ENCODE measurements around the gene PPP1R18. TPM values are rescaled to one million over a fixed set of nuclear protein-coding genes. Genes with fewer than 3 reads are reported as not detected.

Gene PPP1R18
- polyA plus RNA-seq, 3 donors: 58.5 to 226 (median 78.9) TPM

DNA sequence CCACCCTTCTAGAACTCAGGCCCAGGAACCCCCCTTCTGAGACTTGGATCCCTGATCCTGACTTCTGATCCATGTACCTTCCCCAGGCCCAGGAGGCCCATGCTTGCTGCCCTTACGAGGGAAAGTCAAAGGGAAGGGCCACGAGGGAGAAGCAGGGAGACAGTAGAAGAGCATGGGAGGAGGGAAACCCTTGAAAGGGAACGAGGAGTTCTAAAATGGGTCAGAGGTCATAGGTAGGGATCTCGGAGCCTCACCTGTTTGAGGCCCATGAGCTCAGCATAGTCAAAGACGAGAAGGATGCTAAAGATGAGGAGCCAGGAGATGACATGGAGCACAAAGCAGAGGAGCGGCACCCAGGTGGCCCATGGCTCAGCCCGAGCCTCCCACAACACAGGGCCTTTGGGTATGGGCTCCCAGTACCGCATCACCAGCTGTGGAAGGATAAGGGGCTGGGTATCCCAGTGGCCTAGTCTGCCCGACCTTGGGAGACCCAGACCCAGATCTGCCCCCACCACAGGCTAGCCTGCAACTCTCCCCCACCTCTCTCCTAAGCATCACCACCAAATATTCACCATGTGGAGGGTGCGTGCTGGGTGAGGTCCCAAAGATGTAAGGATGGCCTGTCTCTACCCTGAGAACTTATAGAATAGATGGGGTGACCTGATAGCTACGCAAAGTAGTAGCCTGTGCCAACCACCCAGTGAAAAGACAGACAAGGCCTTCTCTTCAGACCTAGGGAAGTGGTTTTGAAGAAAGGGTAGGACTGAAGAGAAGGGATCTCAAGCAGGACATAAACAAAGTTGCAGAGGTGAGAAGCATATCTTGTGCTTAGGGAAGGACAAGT is 2.8 kb upstream of the PPP1R18 start:
- Histone ChIP-seq H3K4me1 (ENCODE audit: control insufficient read depth in 1 of 2, insufficient read depth in 2 of 2, low read length in 2 of 2) (peaks cover 42 to 51% of the 10 kb centered on the region in 2 donors), H3K36me3 (replicated peaks in 1 of 2; ENCODE audit: control insufficient read depth in 1 of 2, insufficient read depth in 2 of 2, low read length in 2 of 2) (no peaks in the 10 kb centered on the region), H3K27ac (ENCODE audit: low read depth in 1 of 2, low read length in 2 of 2) (peak overlapping the region; percentile 99), H3K9ac (ENCODE audit: insufficient read depth, low read length, poor library complexity, severe bottlenecking) (no peak overlapping the region), H3K9me3 (replicated peaks in 1 of 2; ENCODE audit: control insufficient read depth in 1 of 2, insufficient read depth in 1 of 2, low read length in 2 of 2) (no peaks in the 10 kb centered on the region), H3K27me3 (ENCODE audit: control insufficient read depth in 2 of 2, insufficient read depth in 2 of 2, low read length in 2 of 2) (no peaks in the 10 kb centered on the region), H3K4me3 (replicated peaks in 1 of 3; ENCODE audit: low read depth in 2 of 3, low read length in 3 of 3) (peak overlapping the region in 1 of 3 experiments; percentile 100), H3K79me2 (ENCODE audit: insufficient read depth, low read length) (peaks cover 61% of the 10 kb centered on the region), H4K20me1 (ENCODE audit: insufficient read depth, low read length) (peaks cover 22% of the 10 kb centered on the region), H3K4me2 (replicated peaks; ENCODE audit: extremely low read depth, low read length, poor library complexity, severe bottlenecking) (peak overlapping the region; percentile 100), H2AFZ (ENCODE audit: insufficient read depth, low read depth, low read length, poor library complexity, severe bottlenecking) (no peak overlapping the region)
- TF ChIP-seq, protein P1, sequence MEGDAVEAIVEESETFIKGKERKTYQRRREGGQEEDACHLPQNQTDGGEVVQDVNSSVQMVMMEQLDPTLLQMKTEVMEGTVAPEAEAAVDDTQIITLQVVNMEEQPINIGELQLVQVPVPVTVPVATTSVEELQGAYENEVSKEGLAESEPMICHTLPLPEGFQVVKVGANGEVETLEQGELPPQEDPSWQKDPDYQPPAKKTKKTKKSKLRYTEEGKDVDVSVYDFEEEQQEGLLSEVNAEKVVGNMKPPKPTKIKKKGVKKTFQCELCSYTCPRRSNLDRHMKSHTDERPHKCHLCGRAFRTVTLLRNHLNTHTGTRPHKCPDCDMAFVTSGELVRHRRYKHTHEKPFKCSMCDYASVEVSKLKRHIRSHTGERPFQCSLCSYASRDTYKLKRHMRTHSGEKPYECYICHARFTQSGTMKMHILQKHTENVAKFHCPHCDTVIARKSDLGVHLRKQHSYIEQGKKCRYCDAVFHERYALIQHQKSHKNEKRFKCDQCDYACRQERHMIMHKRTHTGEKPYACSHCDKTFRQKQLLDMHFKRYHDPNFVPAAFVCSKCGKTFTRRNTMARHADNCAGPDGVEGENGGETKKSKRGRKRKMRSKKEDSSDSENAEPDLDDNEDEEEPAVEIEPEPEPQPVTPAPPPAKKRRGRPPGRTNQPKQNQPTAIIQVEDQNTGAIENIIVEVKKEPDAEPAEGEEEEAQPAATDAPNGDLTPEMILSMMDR (IDR thresholded peaks at IDR 0.05): no peak
- H3K27ac Mint-ChIP-seq: peak overlapping the region; percentile 93 to 99 (median 98)
- intact Hi-C loops (cut with micrococcal nuclease): no loop called here
- H3K36me3 Mint-ChIP-seq: peaks cover 10 to 13% of the 10 kb centered on the region in 2 donors
- H3K4me3 Mint-ChIP-seq: peak overlapping the region; percentile 97 to 99
- H3K4me1 Mint-ChIP-seq: peaks cover 48% of the 10 kb centered on the region
- 84% methylated on average over 4 of the region's 11 CpGs for WGBS (ENCODE audit: insufficient coverage)
- peaks cover 0 to 4% (median 0%) of the 10 kb centered on the region in 3 donors for H3K27me3 Mint-ChIP-seq (ENCODE audit: low read depth in 3 of 3)
- no peak for DNase-seq
- no peaks in the 10 kb centered on the region for H3K9me3 Mint-ChIP-seq

DNA sequence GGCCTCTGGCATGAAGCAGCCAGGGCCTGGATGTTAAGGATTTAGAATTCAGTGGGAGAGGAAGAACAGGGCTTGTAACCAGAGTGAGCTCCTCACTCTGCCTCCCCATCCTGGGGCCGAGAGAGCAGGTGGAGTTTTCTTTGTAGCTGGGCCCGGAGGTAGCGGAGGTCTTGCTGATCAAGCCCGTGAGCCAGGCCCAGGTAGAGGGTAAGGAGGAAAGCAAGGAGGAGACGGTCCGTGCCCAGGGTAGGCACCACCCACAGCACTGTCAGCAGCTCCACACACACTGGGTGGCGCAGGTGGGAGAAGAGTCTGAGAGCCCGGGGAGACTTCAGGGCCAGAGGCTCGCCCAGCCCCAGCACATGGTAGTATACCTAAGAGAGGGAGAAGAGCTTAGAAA is 2.1 kb upstream of the PPP1R18 start:
- Histone ChIP-seq H3K79me2 (ENCODE audit: insufficient read depth, low read length) (peaks cover 68% of the 10 kb centered on the region), H3K4me2 (replicated peaks; ENCODE audit: extremely low read depth, low read length, poor library complexity, severe bottlenecking) (peak overlapping the region; percentile 100), H2AFZ (ENCODE audit: insufficient read depth, low read depth, low read length, poor library complexity, severe bottlenecking) (no peak overlapping the region), H4K20me1 (ENCODE audit: insufficient read depth, low read length) (peaks cover 25% of the 10 kb centered on the region), H3K9me3 (replicated peaks in 1 of 2; ENCODE audit: control insufficient read depth in 1 of 2, insufficient read depth in 1 of 2, low read length in 2 of 2) (no peaks in the 10 kb centered on the region), H3K27me3 (ENCODE audit: control insufficient read depth in 2 of 2, insufficient read depth in 2 of 2, low read length in 2 of 2) (no peaks in the 10 kb centered on the region), H3K27ac (ENCODE audit: low read depth in 1 of 2, low read length in 2 of 2) (peak overlapping the region; percentile 99), H3K36me3 (replicated peaks in 1 of 2; ENCODE audit: control insufficient read depth in 1 of 2, insufficient read depth in 2 of 2, low read length in 2 of 2) (no peaks in the 10 kb centered on the region), H3K9ac (ENCODE audit: insufficient read depth, low read length, poor library complexity, severe bottlenecking) (no peak overlapping the region), H3K4me1 (ENCODE audit: control insufficient read depth in 1 of 2, insufficient read depth in 2 of 2, low read length in 2 of 2) (peaks cover 42 to 51% of the 10 kb centered on the region in 2 donors), H3K4me3 (replicated peaks in 1 of 3; ENCODE audit: low read depth in 2 of 3, low read length in 3 of 3) (peak overlapping the region in 1 of 3 experiments; percentile 100)
- no peaks in the 10 kb centered on the region for H3K9me3 Mint-ChIP-seq
- H3K27ac Mint-ChIP-seq: peak overlapping the region; percentile 93 to 99 (median 97)
- H3K4me1 Mint-ChIP-seq: peaks cover 48% of the 10 kb centered on the region
- peaks cover 10 to 20% of the 10 kb centered on the region in 2 donors for H3K36me3 Mint-ChIP-seq
- no peak for DNase-seq
- H3K27me3 Mint-ChIP-seq (ENCODE audit: low read depth in 3 of 3): peaks cover 0 to 4% (median 0%) of the 10 kb centered on the region in 3 donors
- TF ChIP-seq, protein P1 (IDR thresholded peaks at IDR 0.05): no peak
- intact Hi-C loops (cut with micrococcal nuclease): no loop called here
- peak overlapping the region; percentile 94 to 99 for H3K4me3 Mint-ChIP-seq
- WGBS (ENCODE audit: insufficient coverage): no CpG with 5 or more reads among the region's 9 CpGs
